ENCODE data around the gene CDHR2. TPM values are rescaled to one million over a fixed set of nuclear protein-coding genes. Genes with fewer than 3 reads are reported as not detected.

Gene CDHR2
- total RNA-seq, 1 donor, result not detected

- H3K4me3 ChIP-seq (ENCODE audit: low read depth, low read length), result no peak overlapping the region
- no peak for DNase-seq (ENCODE audit: low read depth)
- no peak for TF ChIP-seq CTCF (IDR thresholded peaks at IDR 0.05; ENCODE audit: insufficient read depth, low read depth, low read length)
Observed at GRCh38 chr5:176562189-176562588, 13.0 kb downstream of the CDHR2 start.

GRCh38 chr5:176564002-176564401 lies 14.9 kb downstream of the CDHR2 start:
- TF ChIP-seq CTCF (IDR thresholded peaks at IDR 0.05; ENCODE audit: insufficient read depth, low read depth, low read length), result no peak
- no peak overlapping the region for H3K4me3 ChIP-seq (ENCODE audit: low read depth, low read length)

GRCh38 chr5:176565760-176566288 lies 16.7 kb downstream of the CDHR2 start:
- no peak for DNase-seq (ENCODE audit: low read depth)
- no peak for TF ChIP-seq CTCF (IDR thresholded peaks at IDR 0.05; ENCODE audit: insufficient read depth, low read depth, low read length)
- H3K4me3 ChIP-seq (ENCODE audit: low read depth, low read length), result no peak overlapping the region

More at GRCh38 chr5:176564002-176564401, 14.9 kb downstream of the CDHR2 start:
- DNase-seq (ENCODE audit: low read depth), result no peak

GRCh38 chr5:176568657-176569056 lies 19.5 kb downstream of the CDHR2 start:
- no peak for TF ChIP-seq CTCF (IDR thresholded peaks at IDR 0.05; ENCODE audit: insufficient read depth, low read depth, low read length)
- DNase-seq (ENCODE audit: low read depth), result no peak
- no peak overlapping the region for H3K4me3 ChIP-seq (ENCODE audit: low read depth, low read length)

- no peak overlapping the region for H3K4me3 ChIP-seq (ENCODE audit: low read depth, low read length)
- TF ChIP-seq CTCF (IDR thresholded peaks at IDR 0.05; ENCODE audit: insufficient read depth, low read depth, low read length), result peak; percentile 44
- peak; percentile 50 for DNase-seq (ENCODE audit: low read depth)
Observed at GRCh38 chr5:176570044-176570443, 20.9 kb downstream of the CDHR2 start.

GRCh38 chr5:176573564-176574296 lies 24.6 kb downstream of the CDHR2 start:
- H3K4me3 ChIP-seq (ENCODE audit: low read depth, low read length), result no peak overlapping the region
- peak; percentile 50 for DNase-seq (ENCODE audit: low read depth)
- TF ChIP-seq CTCF (IDR thresholded peaks at IDR 0.05; ENCODE audit: insufficient read depth, low read depth, low read length), result peak; percentile 80

GRCh38 chr5:176574297-176574591 lies 25.1 kb downstream of the CDHR2 start:
- no peak overlapping the region for H3K4me3 ChIP-seq (ENCODE audit: low read depth, low read length)
- DNase-seq (ENCODE audit: low read depth), result no peak
- no peak for TF ChIP-seq CTCF (IDR thresholded peaks at IDR 0.05; ENCODE audit: insufficient read depth, low read depth, low read length)
